Endothelial cell of umbilical vein (primary cell): Measurements from ENCODE around the gene ZSWIM6. TPM values are rescaled to one million over a fixed set of nuclear protein-coding genes. Genes with fewer than 3 reads are reported as not detected.

ENCODE experiments used
- BruUV-seq: library from RNA; stranded (reverse); fragments of 400-500 nt; replicated peaks from 2 replicates; lab custom pipeline; 2021; lab: Mats Ljungman, UMichigan
- CTCF ChIA-PET: fragments of 300-600, 350-600 bp; sonication (Branson Sonifier 250); formaldehyde crosslinking; loops from one replicate; lab custom pipeline; 2021; ENCODE audit warnings: antibody characterized with exemption, inconsistent platforms; lab: Charles Lee
- POLR2A ChIA-PET: fragments of 300-600, 350-600 bp; sonication (Branson Sonifier 250); formaldehyde crosslinking; loops from one replicate; lab custom pipeline; 2021; ENCODE audit warnings: antibody characterized with exemption, inconsistent platforms; lab: Charles Lee
- DNase-seq: peaks from one replicate; pipeline ENCODE4 v3.0.0-alpha.2; 2011; ENCODE audit warnings: low read depth, low spot score
- FAIRE-seq: peaks from 2 replicates; lab custom pipeline; 2011; peaks lifted over from hg19 to GRCh38; lab: Jason Lieb, UNC
- H2AFZ ChIP-seq: 2 replicates; pipeline ENCODE4 v1.6.0; 2012; ENCODE audit warnings: low read depth, low read length, control low read depth, inconsistent platforms
- H3K27ac ChIP-seq: 2 replicates; pipeline ENCODE4 v1.5.1; 2011; ENCODE audit warnings: low read depth, mild to moderate bottlenecking, control low read depth, low read length, moderate library complexity; ENCODE audit not compliant: insufficient read depth
- H3K27me3 ChIP-seq, 2 experiments: 2 replicates each; pipeline versions ENCODE4 v1.6.0 to v1.6.1; 2011; ENCODE audit warnings: low read length in 2 of 2, mixed read lengths in 1 of 2; ENCODE audit not compliant: control insufficient read depth in 2 of 2, insufficient read depth in 2 of 2
- H3K36me3 ChIP-seq, 2 experiments: 2 replicates in 1 of 2; 3 replicates in 1 of 2; pipeline ENCODE4 v1.5.1; 2011; ENCODE audit warnings: low read length in 2 of 2, mild to moderate bottlenecking in 1 of 2, moderate library complexity in 1 of 2; ENCODE audit not compliant: control insufficient read depth in 2 of 2, insufficient read depth in 2 of 2; ENCODE audit errors: extremely low read depth in 1 of 2
- H3K4me1 ChIP-seq: 3 replicates; pipeline ENCODE4 v1.5.1; 2011; ENCODE audit warnings: mild to moderate bottlenecking, low read length; ENCODE audit not compliant: control insufficient read depth, insufficient read depth; ENCODE audit errors: extremely low read depth
- H3K4me2 ChIP-seq: 2 replicates; pipeline ENCODE4 v1.6.1; 2011; ENCODE audit warnings: low read length, control low read depth, mixed read lengths; ENCODE audit not compliant: insufficient read depth
- H3K4me3 ChIP-seq, 3 experiments: fragments of 200-600 bp in 1 of 3; sonication (generic), shearing (Covaris generic) in 1 of 3; replicated peaks in 1 of 3; 2 replicates each; pipeline ENCODE4 v1.5.1; 2011 to 2016; ENCODE audit warnings: control low read depth in 3 of 3, low read length in 3 of 3, mild to moderate bottlenecking in 2 of 3, inconsistent platforms in 1 of 3, low read depth in 1 of 3, moderate library complexity in 1 of 3; ENCODE audit not compliant: insufficient read depth in 1 of 3
- H3K79me2 ChIP-seq: 2 replicates; pipeline ENCODE4 v1.6.0; 2012; ENCODE audit warnings: low read length, inconsistent platforms; ENCODE audit not compliant: control insufficient read depth, insufficient read depth
- H3K9ac ChIP-seq: replicated peaks from 2 replicates; pipeline ENCODE3; 2011; ENCODE audit warnings: low read length, control low read depth; ENCODE audit not compliant: insufficient read depth; ENCODE audit errors: extremely low read depth
- H3K9me1 ChIP-seq: replicated peaks from 3 replicates; pipeline ENCODE4 v1.6.0; 2011; ENCODE audit warnings: mild to moderate bottlenecking, low read length; ENCODE audit not compliant: control insufficient read depth, insufficient read depth; ENCODE audit errors: extremely low read depth
- H3K9me3 ChIP-seq: replicated peaks from 2 replicates; pipeline ENCODE4 v1.5.1; 2012; ENCODE audit warnings: low read length, inconsistent platforms; ENCODE audit not compliant: control insufficient read depth, insufficient read depth
- H4K20me1 ChIP-seq: replicated peaks from 2 replicates; pipeline ENCODE3; 2011; ENCODE audit warnings: mild to moderate bottlenecking, low read length; ENCODE audit not compliant: control insufficient read depth, insufficient read depth; ENCODE audit errors: extremely low read depth
- EZH2 ChIP-seq: IDR thresholded peaks from 2 replicates; pipeline ENCODE4 v1.6.1; 2012; ENCODE audit warnings: borderline replicate concordance, low read depth, mild to moderate bottlenecking, moderate library complexity, low read length, inconsistent platforms; ENCODE audit not compliant: severe bottlenecking
- FOS ChIP-seq: IDR thresholded peaks from 2 replicates; pipeline ENCODE4 v1.6.1; 2011; ENCODE audit warnings: mild to moderate bottlenecking, low read length, moderate library complexity, borderline replicate concordance; ENCODE audit not compliant: insufficient read depth
- GATA2 ChIP-seq: IDR thresholded peaks from 2 replicates; pipeline ENCODE4 v1.7.0; 2011; ENCODE audit warnings: low read depth, mild to moderate bottlenecking, moderate library complexity, mixed read lengths, low read length; ENCODE audit not compliant: insufficient read length, insufficient read depth
- JUN ChIP-seq: IDR thresholded peaks from 2 replicates; pipeline ENCODE4 v1.6.1; 2011; ENCODE audit warnings: borderline replicate concordance, low read depth; ENCODE audit not compliant: insufficient read length, insufficient read depth
- MYC ChIP-seq: IDR thresholded peaks from one replicate; pipeline ENCODE4 v1.6.1; 2011; ENCODE audit warnings: mild to moderate bottlenecking, low read depth, low read length
- POLR2A ChIP-seq: IDR thresholded peaks from 2 replicates; pipeline ENCODE4 v1.6.1; 2012; ENCODE audit warnings: low read depth, mild to moderate bottlenecking, control low read depth, low read length
- POLR2AphosphoS5 ChIP-seq: IDR thresholded peaks from 2 replicates; pipeline ENCODE4 v1.6.1; 2012; ENCODE audit warnings: low read depth, mild to moderate bottlenecking, control low read depth, low read length, moderate library complexity; ENCODE audit not compliant: insufficient read depth
- dilution Hi-C: fragments of 300-500 bp; cut with MboI; formaldehyde crosslinking; loops from one replicate; pipeline ENCODE4 v1.15.0; 2019; ENCODE audit warnings: low sequenced_read_pairs; ENCODE audit not compliant: extremely low pct_ligation_motif_present
- intact Hi-C: fragments of 100-400 bp; cut with micrococcal nuclease; formaldehyde crosslinking; loops from one replicate; pipeline ENCODE4 v1.10.0; 2022
- polyA plus RNA-seq, 4 experiments: library from polyadenylated mRNA; depleted of rRNA in 3 of 4; stranded (reverse) in 3 of 4; unstranded in 1 of 4; fragments of >200 nt; gene quantifications; 2 replicates each; pipeline versions ENCODE4 v1.2.1 to v1.2.3, GENCODE V29; 2011 to 2012; ENCODE audit warnings: missing spikeins in 1 of 4
- total RNA-seq: library from RNA; stranded (reverse); gene quantifications from 2 replicates; pipeline ENCODE4 v1.2.3, GENCODE V29; 2021
- TF ChIP-seq, protein P1 (sequence below): IDR thresholded peaks from 2 replicates; pipeline ENCODE4 v1.6.1; 2011; ENCODE audit not compliant: insufficient read depth, insufficient read length
- TF ChIP-seq, protein P2 (sequence below), 2 donors: IDR thresholded peaks; 1 replicate in 1 of 2; 2 replicates in 1 of 2; pipeline ENCODE4 v1.5.1; 2011; ENCODE audit warnings: low read length in 2 of 2, mild to moderate bottlenecking in 2 of 2, moderate library complexity in 2 of 2, control low read depth in 1 of 2, inconsistent platforms in 1 of 2, low read depth in 1 of 2; ENCODE audit not compliant: insufficient read depth in 1 of 2; ENCODE audit errors: extremely low read depth in 1 of 2

Gene ZSWIM6
- total and polyA plus RNA-seq, 2 donors (not counting 3 experiments of a cell fraction or from before 2014, with no cell fraction given), result 14.9 to 25.3 TPM

DNA sequence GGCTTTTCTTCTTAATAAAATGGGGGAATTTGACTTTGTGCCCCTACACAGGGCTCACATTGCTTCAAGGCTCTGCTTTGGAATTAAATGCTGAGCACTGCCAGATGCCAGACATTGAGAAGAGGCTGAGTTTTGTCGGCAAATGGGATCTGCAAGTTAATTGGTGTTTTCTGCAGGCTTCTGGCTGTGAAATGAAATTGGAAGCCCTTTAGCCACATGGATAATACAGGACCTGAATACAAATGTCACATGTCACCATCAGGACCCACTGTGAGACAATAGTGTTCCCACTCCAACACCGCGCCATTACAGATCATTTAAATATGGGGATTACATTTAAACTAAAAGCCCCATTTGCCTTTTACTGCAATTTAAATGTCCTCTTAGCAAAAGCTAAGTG, 164.4 kb downstream of the ZSWIM6 start:
- Histone ChIP-seq H3K27me3 (no peaks in the 10 kb centered on the region), H3K4me2 (no peak overlapping the region), H3K9me1 (no peaks in the 10 kb centered on the region), H3K9me3 (no peaks in the 10 kb centered on the region), H3K9ac (no peak overlapping the region), H3K4me1 (no peaks in the 10 kb centered on the region), H3K79me2 (peaks cover 44% of the 10 kb centered on the region), H3K27ac (no peak overlapping the region), H3K4me3 (no peak overlapping the region), H4K20me1 (no peaks in the 10 kb centered on the region), H2AFZ (no peak overlapping the region), H3K36me3 (peaks cover 0 to 5% of the 10 kb centered on the region in 2 experiments)
- ChIA-PET CTCF (no interaction called here), POLR2A (no interaction called here)
- TF ChIP-seq MYC (no peak), JUN (no peak), GATA2 (no peak), EZH2 (no peak), POLR2A (no peak), POLR2AphosphoS5 (no peak), FOS (no peak)
- TF ChIP-seq, protein P1, sequence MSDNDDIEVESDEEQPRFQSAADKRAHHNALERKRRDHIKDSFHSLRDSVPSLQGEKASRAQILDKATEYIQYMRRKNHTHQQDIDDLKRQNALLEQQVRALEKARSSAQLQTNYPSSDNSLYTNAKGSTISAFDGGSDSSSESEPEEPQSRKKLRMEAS, result no peak
- TF ChIP-seq, protein P2, sequence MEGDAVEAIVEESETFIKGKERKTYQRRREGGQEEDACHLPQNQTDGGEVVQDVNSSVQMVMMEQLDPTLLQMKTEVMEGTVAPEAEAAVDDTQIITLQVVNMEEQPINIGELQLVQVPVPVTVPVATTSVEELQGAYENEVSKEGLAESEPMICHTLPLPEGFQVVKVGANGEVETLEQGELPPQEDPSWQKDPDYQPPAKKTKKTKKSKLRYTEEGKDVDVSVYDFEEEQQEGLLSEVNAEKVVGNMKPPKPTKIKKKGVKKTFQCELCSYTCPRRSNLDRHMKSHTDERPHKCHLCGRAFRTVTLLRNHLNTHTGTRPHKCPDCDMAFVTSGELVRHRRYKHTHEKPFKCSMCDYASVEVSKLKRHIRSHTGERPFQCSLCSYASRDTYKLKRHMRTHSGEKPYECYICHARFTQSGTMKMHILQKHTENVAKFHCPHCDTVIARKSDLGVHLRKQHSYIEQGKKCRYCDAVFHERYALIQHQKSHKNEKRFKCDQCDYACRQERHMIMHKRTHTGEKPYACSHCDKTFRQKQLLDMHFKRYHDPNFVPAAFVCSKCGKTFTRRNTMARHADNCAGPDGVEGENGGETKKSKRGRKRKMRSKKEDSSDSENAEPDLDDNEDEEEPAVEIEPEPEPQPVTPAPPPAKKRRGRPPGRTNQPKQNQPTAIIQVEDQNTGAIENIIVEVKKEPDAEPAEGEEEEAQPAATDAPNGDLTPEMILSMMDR (IDR thresholded peaks at IDR 0.05; ENCODE audit: extremely low read depth in 1 of 2, insufficient read depth in 1 of 2, low read depth in 1 of 2, low read length in 2 of 2), result no peak
- dilution Hi-C loops (no loop called here), intact Hi-C loops (no loop called here)
- FAIRE-seq, result no peak
- no TSS peak for BruUV-seq
- DNase-seq, result no peak
